ENCODE results near the gene KIF17.

DNA sequence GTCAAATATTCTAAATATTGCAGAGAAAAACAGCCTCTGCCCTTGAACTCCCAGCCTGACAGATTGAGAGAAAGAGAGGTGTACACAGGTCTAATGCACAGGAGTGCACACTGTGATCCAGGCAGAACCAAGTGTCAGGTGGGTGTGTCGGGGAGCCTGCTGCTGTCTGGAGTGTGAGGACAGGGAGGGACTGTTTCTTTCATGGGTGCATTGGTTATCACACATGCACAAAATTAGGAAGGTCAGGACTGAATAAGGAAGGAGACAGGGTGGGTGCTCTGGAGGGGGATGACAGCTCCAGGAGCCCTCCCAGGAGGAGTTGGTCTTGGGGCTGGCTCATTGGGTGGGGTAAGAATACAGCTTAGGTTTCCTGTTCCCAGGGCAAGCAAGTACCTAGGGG is 97.8 kb downstream of the KIF17 start:
- TF ChIP-seq EP300 (IDR thresholded peaks at IDR 0.05) (no peak), POLR2AphosphoS5 (IDR thresholded peaks at IDR 0.05) (no peak), POLR2A (IDR thresholded peaks at IDR 0.05) (no peak)
- TF ChIP-seq, protein P1, sequence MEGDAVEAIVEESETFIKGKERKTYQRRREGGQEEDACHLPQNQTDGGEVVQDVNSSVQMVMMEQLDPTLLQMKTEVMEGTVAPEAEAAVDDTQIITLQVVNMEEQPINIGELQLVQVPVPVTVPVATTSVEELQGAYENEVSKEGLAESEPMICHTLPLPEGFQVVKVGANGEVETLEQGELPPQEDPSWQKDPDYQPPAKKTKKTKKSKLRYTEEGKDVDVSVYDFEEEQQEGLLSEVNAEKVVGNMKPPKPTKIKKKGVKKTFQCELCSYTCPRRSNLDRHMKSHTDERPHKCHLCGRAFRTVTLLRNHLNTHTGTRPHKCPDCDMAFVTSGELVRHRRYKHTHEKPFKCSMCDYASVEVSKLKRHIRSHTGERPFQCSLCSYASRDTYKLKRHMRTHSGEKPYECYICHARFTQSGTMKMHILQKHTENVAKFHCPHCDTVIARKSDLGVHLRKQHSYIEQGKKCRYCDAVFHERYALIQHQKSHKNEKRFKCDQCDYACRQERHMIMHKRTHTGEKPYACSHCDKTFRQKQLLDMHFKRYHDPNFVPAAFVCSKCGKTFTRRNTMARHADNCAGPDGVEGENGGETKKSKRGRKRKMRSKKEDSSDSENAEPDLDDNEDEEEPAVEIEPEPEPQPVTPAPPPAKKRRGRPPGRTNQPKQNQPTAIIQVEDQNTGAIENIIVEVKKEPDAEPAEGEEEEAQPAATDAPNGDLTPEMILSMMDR (IDR thresholded peaks at IDR 0.05), result no peak

Measured in suprapubic skin (tissue), 4 donors.